Measurements from ENCODE around the gene KIAA1614.

The KIAA1614 gene

DNA sequence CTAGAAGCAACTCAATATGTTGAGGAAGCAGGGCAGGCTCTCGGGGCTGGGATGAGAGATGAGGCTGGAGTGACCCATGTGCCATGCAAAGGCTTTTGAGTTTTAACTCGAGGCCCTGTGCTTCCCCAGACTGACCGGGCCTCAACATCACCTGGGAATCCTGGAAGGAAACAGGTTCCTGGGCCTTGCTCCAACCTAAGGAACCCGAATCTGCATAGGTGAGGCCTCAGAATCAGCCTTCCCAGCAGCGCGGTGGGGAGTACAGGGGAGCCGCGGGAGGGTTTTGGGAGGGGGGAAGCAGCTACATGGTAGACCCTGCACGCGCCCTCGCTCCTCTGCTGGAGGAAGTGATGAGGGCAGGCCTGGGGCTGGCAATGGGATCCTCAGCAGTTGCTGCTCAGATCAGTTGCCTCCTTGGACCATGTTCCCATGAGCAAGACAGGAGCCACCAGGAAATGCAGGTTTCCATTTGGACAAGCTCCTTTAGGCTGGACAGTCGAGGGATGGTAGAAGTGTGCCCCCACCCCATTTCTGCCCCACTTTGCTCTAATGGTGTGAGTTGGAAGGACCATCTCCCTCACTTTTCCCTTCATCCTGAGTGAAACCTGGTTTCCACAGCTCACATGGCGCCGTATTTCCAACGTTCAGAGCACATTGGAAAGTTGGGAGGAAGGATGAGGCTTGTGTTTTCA, 4.5 kb upstream of the KIAA1614 start:
- DNase-seq (ENCODE audit: low read depth in 2 of 2) = no peak

DNA sequence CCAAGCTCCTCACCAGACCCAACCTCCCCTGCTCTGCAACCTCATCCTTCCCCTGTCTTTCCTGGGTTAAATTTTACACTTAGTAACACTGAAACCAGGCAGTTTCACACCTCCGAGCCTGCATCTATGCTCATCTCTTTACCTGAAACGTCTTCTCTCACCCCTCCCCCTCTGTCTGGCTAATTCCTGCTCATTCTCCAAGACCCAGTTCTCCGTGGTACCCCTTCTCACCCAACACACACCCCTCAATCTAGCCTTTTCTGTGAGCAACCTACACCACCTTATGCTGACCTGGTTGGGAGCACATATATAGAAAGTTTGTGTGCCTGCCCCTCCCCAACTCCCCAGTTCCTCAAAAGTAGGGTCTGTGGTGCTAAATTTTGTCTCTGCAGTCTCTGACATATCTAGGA, 3.7 kb upstream of the KIAA1614 start:
- DNase-seq (ENCODE audit: low read depth in 2 of 2) = no peak

DNA sequence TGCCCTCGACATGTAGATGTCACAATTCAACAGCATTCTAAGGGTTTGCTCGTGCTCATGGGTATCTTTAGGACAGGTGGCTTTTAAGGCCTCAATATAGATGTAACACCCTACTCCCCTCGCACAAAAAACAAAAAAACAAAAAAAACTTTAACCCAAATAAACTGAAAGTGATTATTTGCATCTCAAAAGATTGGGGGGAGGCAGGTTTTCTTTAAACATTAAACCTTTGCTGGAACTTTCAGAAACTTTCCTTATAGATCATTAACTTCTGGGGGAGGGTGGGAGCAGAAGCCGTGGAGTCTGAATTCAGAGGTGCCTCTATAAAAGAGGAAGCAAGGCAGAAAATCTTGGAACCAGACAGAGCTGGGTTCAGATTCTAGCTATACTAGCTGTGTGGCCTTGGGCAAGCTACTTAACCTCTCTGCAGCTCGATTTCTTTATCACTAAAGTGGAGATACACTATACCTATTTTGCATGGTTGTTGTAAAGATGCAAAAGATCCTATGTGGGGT, 3.2 kb upstream of the KIAA1614 start:
- no peak for DNase-seq (ENCODE audit: low read depth in 2 of 2)

DNA sequence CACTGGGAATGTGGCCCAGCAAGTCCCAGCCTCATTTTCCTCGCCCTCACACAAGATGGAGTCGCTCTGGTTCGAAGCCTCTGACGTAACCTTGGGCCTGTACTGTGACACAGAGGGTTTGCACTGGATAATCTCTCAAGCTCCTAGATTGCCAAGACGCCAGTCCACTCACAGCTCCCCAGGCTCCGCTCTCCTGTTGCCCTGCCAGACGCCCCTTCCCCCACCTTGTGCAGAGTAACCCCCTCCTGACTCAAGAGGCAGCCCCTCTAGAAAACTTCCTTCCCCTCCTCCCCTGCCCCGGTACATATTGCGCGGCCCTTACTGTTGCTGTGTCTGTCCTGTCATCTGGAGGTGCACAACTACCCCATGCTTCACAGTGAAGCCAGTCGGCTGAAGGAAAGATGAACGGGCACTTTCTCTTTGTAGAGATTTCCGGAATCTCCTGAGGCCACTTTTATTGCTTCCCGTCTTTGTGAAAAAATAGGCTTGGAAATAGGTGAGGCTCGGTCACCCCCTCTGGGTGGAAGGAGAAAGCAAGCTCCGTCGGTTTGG, 981 bp upstream of the KIAA1614 start:
- no peak for DNase-seq (ENCODE audit: low read depth in 2 of 2)

DNA sequence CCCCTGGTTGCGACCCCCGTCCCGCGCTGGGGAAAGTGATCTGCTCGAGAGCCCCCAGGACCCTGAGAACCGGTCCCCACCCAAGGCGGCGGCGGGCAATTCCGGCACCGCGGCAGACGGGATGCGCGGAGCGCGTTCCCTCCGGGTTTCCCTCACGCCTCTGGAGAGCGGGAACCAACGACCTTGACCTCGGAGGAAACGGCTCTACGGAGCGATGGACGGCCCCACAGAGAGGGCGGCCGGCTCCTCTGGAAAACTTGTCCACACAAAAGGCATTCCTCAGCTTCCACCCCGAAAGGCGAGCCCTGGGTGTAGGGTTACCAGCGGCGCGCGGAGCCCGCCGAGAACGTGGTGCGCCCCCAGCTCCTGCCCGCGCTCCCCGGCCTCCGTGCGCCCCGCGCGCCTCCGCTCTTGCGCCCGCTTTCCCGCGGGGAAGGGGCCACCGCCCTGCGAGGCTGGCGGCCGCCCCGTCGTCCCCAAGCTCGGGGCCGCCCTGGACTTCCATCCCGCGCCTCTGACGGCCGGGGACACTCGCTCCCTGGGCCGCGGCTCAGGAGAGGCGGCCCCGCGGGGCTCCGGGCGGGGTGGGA, 391 bp upstream of the KIAA1614 start:
- DNase-seq (ENCODE audit: low read depth in 2 of 2) = no peak

DNA sequence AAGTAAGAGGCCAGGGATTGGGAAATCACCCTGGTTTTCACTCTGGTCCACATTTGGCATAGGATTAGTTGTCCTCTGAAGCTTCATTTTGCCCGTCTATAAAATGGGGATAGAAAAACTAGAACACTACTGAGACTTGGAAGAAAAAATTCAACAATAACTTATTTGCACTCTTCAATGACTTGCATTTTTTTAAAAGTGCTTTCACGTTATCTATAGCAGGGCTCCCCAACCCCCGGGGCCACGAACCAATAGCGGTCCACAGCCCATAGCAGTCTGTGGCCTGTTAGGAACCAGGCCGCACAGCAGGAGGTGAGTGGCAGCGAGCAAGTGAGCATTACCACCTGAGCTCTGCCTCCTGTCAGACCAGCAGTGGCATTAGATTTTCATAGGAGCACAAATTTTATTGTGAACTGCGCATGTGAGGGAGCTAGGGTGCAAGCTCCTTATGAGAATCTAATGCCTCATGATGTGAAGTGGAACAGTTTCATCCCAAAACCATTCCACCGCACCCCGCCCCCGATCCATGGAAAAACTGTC, 2.8 kb downstream of the KIAA1614 start:
- no peak for DNase-seq (ENCODE audit: low read depth in 2 of 2)

DNA sequence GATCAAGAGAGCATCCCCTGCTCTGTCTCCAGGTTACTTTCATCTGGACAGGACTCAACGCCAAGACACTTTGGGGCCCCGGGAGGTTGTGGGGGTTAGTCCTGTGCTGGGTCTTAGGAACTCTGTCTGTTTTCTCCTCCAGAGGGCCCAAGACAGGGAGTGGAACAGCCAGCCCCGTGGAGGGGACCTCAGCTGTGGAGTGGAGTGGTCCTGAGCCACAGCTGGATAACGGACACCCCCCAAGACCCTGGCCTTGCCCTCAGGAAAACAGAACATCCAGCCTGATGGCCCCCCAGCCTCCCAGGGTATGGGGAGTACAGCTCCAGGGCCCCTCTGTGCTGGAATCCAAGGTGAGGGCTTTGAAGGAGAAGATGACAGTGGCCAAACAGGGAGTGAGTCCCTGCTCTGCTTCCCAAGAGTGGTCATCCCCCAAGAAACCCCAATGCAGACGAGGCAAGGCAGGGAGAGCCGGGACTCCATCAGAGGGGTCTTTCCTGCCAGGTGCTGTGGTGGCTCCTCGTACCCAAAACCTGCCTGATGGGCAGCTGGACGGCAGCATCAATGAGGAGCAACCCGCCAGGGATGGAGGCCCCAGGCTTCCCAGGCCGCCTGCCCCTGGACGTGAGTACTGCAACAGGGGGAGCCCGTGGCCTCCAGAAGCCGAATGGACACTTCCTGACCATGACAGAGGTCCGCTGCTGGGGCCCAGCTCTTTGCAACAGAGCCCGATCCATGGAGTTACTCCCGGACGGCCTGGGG, 3.5 kb downstream of the KIAA1614 start:
- no peak for DNase-seq (ENCODE audit: low read depth in 2 of 2)

DNA sequence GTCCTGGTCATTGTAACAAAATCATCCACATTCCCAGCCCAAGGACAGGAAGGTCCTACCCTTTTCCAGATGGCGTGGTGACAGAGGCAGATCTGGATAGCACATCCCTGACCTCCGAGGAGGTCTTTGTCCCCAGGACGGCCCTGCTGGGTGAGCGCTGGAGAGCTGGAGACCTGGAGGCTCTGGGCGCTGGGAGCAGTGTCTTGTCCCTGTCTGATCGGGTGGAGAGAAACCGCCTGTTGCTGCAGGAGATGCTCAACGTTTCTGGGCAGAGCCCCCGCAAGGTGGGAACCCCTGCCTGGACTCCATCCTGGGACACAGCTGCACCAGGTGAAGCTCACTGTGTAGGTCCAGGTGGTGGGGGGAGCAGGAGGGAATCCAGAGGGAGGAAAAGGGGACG, 4.1 kb downstream of the KIAA1614 start:
- no peak for DNase-seq (ENCODE audit: low read depth in 2 of 2)

DNA sequence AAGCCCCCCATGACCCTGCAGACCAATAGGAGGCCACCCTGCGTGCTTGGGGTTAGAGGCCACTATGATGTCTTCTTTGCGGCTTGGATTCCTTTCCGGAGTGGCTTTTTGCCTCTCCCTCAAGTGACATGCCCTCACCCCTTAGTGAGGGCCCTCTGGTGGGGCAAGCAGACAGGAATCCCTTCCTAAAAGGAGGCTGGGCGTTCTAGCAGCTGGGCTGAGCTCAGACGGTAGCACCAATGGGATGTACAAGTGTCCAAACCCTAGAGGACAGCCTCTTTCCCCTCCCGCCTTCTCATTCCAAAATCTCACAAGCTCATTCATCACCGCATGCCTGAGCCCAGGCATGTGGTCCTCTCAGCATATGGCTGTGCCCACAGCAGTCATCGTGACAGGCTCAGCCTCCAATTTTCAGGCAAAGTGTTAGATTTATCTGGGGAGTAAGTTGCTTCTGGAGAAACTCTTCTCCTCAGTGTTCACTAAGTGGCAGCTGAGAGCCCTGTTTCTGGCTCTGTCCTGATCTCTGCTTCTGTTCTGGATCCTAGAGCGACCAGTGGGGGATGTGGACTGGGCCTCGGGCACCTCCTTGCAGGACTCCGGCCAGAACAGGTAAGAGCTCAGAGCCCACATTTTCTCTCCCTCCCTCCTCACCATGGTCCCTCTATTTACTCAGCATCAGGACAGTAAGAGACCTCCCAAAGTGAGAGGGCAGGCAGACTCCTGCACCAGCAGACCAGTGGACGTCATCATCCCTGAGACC, 4.8 kb downstream of the KIAA1614 start:
- DNase-seq (ENCODE audit: low read depth in 2 of 2) = no peak

DNA sequence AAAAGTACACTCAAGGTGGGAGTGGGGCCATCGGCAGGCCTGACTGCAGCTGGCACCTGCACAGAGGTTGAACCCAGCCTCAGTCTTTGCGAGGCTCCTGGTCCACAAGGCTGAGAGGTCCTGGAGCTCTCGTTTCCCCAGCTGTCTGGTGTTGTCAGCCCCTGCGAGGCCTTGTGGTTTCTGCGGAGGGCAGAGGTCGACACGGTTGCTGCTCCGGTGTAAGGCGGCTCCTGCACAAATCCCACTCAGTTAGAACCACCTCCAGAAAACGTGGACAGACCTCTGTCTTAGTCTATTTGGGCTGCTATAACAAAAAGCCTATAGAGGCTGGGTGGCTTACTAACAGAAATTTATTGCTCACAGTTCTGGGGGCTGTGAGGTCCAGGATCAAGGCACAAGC, 5.8 kb downstream of the KIAA1614 start:
- DNase-seq (ENCODE audit: low read depth in 2 of 2) = no peak

DNA sequence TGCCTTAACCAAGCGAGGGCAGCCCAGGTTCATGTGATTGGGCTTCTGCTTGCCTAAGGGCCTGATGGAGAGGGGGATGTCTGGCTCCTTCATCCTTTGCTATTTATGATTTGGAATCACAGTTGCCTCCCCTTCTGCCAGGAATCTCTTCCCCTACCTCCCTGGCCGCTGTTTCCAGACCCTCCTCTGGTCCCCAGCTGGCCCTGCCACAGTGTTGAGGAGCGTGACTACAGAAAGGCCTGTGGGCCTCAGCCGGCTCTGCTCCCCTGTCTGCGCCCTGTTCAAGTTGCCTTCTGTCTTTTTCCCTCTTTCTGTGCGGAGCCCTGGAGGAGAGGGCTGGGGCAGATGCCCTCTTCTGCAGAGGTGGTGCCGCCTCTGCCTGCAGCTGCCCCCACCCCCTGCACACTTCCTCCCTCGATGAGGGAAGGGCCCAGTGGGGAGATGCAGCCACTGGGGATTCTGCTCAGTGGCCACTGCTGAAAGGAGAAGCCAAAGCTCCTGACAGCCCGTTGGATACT, 6.5 kb downstream of the KIAA1614 start:
- no peak for DNase-seq (ENCODE audit: low read depth in 2 of 2)

DNA sequence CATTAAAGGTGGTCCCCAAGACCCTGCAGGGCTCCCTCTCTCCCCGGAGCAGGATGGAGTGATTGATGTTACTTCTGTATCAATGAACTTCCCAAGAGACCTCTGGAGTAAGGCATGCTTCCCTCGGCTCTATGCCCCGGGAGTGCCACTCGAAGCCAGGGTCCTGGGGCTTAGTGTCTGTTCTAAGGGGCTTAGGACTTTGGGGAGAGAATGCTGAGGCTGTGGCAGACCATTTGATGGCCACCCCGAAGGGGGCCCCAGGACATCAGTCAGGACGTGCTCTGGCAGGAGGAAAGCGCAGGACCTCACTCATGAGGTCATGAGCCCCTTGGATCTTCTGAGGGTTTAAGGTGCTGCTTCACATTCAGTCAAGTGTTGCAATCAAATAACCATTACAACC, 7.5 kb downstream of the KIAA1614 start:
- DNase-seq (ENCODE audit: low read depth in 2 of 2) = no peak

DNA sequence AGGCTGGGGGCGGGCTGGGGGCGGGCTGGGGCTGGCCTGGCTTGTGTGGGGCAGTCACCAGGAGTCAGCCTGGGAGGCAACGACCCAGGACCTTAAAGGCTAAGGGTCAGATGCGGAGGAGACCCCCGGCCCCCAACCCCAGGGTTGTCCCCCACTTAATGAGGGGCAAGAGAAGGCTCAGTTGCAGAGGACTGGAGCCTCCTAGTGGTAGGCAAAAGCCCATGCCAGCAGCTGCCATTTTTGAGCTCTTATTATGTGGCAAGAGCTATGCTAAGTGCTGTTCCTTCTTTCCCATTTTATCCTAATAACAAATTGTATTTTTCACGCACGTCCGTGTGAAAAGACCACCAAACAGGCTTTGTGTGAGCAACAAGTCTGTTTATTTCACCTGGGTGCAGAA, 8.0 kb downstream of the KIAA1614 start:
- DNase-seq (ENCODE audit: low read depth in 2 of 2) = no peak

DNA sequence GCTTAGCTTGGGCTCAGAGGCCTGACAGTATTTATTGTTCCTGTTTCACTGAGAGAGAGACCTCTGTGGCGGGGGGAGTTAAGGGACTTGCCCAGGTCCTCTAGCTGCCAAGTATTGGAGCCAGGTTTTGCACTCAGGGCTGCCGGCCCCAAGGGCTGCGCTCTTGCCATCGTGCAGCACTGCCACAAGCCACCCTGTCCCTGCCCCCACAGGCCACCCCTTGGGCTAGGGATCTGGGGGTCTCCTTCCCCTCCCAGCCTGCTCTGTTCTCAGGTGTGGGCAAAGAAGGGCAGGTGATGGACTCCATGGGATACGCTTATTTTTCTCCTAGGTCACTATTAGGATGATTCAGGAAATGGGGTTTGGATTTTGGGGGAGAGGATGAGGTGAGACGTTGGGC, 8.7 kb downstream of the KIAA1614 start:
- no peak for DNase-seq (ENCODE audit: low read depth in 2 of 2)

DNA sequence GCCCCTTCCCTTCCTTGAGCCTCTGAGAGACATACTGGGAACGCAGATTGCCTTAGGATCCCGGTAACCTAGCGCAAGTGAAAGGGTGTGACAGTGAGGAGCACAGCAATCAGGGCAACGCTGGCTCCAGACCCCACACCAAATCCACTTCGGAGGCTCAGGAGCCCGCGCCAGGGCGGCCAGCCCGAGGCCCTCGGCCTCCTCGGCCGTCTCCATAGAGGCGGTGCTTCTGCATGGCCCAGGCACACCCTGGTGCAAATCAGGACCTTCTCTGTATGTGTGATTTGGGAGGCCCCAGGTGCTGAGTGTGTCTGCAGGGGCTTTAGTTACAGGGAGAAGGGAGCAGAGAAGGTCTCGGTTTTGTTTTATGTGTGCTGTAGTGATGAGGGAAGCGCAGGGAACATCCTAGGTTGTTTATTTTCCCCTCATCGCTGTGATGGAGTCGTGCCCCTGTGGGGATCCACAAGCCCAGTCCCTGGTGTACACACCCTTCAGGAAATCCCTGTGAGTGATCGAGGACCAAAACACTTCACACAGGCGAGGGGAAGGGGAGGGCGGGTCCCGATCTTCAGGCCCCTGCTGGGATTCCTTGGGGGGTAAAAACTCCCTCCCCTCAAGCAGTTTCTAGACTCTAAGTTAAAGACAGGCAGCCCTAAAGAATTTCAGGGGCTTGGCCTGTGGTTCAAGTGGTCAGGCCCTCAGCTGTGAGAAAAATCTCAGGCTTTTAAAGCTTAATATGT, 9.4 kb downstream of the KIAA1614 start:
- no peak for DNase-seq (ENCODE audit: low read depth in 2 of 2)

DNA sequence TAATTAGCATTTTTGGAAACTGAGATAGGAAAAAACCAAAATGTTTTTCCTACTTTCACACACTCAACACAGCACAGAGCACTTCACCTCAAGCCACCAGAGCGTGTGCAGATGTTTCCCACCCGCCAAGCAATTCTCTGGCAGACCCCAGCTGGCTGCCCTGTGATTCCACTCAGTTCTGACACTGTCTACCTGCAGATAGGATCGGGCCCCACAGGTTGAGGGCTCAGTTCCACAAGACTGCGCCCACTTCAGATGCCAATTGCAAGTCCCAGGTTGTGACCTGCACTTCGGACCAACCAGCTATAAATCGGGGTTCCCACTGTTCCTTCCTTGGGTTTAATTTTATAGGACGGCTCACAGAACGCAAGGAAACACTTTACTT, 9.9 kb downstream of the KIAA1614 start:
- DNase-seq (ENCODE audit: low read depth in 2 of 2) = no peak

DNA sequence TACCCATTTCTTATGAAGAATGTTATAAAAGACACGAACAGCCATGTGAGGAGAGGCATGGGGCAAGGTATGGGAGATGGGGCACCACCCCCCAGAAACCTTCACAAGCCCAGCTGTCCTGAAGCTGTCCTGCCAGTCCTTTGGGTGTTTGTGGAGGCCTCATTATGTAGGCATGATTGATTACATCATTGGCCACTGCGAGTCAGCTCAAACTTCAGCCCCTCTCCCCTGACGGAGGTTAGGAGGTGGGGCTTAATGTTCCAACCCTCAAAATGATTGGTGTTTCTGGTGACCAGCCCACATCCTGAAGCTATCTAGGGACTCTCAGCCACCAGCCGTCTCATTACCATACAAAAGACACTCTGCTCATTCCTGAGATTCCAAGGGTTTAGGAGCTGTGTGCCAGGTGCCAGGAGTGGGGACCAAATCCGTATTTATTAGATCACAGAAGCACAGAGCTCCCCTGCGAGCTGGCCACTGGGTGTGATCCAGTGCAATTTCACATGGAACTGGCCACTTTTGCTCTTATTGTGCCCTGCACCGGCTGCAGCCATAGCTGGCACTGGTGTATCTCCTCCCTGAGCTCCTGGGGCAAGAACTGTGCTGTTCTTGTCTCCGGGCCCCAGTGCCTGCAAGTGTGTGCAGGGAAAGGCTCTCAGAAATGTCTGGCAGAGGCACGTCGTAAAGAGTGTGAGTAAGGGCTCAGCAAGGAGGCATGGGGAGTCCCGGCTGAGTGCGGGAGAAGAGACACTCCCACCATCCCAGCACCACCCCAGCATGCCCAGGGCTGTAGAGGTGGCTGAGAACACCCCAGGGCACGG, 10.5 kb downstream of the KIAA1614 start:
- DNase-seq (ENCODE audit: low read depth in 2 of 2) = no peak

DNA sequence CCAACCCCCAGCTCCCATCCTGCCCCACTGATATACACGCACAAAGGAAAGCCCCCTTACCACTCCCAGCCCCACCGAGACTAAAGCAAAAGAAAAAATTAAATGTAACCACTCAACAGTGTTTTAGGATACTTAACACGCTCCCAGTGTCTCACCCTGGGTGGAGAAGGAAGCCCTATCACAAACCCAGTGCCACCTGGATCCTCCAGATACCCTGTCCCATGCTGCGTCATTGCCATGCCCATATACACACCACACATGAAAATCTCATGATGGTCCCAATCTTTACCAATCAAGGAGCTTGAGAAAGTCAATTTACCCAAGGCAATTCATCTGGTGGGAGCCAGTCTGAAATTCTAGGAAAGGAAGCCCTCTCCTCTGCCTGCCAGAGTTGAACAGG, 11.2 kb downstream of the KIAA1614 start:
- no peak for DNase-seq (ENCODE audit: low read depth in 2 of 2)

DNA sequence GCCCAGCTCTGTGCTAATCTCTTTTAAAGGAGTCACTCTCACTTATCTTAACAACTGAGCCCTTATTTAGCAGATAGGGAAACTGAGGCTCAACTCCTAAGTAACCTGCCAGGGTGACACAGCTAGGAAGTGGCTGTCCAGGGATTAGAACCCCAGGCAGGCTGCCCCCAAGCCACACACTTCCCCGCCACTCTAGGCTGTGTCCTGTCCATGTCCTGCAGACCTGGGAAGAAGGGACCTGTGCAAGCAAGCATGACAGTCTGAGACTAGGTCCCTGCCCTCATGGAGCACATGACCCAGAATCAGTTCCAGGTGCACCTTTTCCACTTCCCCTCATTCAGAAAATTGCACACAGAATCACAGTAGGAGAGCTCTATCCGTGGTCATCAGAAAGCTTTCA, 12.2 kb downstream of the KIAA1614 start:
- DNase-seq (ENCODE audit: low read depth in 2 of 2) = no peak
